Prostate gland (tissue), 2 donors: ENCODE results near the gene TBX4.

Experiments
- CTCF ChIP-seq, 4 experiments: fragments of 200-600 bp in 2 of 4; fragments of 450-650 bp in 2 of 4; sonication (generic) in 2 of 4; IDR thresholded peaks; 1 replicate in 3 of 4; 2 replicates in 1 of 4; pipeline ENCODE4 v1.5.1; 2016 to 2019; ENCODE audit warnings: antibody characterized with exemption in 4 of 4, mild to moderate bottlenecking in 2 of 4, moderate library complexity in 2 of 4
- POLR2A ChIP-seq: fragments of 450-650 bp; IDR thresholded peaks from one replicate; pipeline ENCODE4 v1.6.1; 2016; ENCODE audit warnings: antibody characterized with exemption, mild to moderate bottlenecking
- POLR2AphosphoS5 ChIP-seq: sonication (generic); formaldehyde crosslinking; IDR thresholded peaks from one replicate; pipeline ENCODE4 v1.6.1; 2017; ENCODE audit warnings: antibody characterized with exemption

- TF ChIP-seq POLR2AphosphoS5, result no peak
- no peak for TF ChIP-seq POLR2A
- no peak for TF ChIP-seq CTCF (IDR thresholded peaks at IDR 0.05)
These were observed 51.7 kb downstream of the TBX4 start for GRCh38 chr17:61503961-61504360.
